ENCODE results near the gene DHX9. TPM values are rescaled to one million over a fixed set of nuclear protein-coding genes. Genes with fewer than 3 reads are reported as not detected.

The DHX9 gene
- total RNA-seq, 8 experiments from 2014 or later, result 116 to 327 (median 147) TPM

DNA sequence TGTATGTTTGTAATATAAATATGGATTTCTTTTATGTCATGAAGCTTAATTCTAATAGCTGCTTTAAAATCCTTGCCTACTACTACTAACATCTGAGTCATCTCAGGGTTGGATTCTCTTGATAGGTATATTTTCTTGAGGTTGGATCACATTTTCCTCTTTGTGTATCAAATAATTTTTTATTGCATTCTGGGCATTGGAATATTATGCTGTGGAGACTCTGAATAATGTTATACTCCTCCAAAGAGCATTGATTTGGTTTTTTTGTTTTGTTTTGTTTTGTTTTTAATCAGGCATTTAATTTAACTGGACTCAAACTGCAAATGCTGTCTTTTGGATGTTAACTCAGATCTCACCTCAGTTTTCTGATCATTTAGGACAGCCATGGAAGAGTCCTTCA is 8.0 kb downstream of the DHX9 start:
- ATAC-seq (replicated peaks in 6 of 8), result no peak
- Histone ChIP-seq H3K4me3 (no peak overlapping the region), H3K27ac (no peak overlapping the region), H3K4me1 (replicated peaks in 1 of 2) (peaks cover 0 to 12% of the 10 kb centered on the region in 2 donors)
- in situ Hi-C loops (cut with MboI; ENCODE audit: low pct_unique_long_range_greater_than_20kb in 2 of 9, low sequenced_read_pairs in 9 of 9, unreplicated experiment in 9 of 9), result no loop called here

DNA sequence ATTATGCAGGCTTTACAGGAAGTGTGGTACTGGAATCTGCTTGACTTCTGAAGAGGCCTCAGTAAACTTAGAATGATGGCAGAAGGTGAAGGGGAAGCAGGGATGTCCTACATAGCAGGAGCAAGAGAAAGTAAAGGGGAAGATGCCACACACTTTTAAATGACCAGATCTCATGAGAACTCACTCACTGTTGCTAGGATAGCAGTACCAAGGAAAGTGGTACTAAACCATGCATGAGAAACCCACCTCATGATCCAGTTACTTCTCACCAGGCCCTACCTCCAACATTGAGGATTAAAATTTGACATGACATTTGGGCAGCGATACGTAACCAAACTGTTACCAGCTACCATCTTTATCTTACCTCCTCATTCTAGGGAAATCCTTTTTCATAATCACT is 9.6 kb downstream of the DHX9 start:
- in situ Hi-C loops (cut with MboI; ENCODE audit: low pct_unique_long_range_greater_than_20kb in 2 of 9, low sequenced_read_pairs in 9 of 9, unreplicated experiment in 9 of 9), result no loop called here
- 83 to 100% (median 95%) methylated on average over 1 to 2 of the region's 2 CpGs; no CpG with 5 or more reads in 4 of the 10 experiments for WGBS, 10 experiments
- ATAC-seq (replicated peaks in 6 of 8), result no peak

DNA sequence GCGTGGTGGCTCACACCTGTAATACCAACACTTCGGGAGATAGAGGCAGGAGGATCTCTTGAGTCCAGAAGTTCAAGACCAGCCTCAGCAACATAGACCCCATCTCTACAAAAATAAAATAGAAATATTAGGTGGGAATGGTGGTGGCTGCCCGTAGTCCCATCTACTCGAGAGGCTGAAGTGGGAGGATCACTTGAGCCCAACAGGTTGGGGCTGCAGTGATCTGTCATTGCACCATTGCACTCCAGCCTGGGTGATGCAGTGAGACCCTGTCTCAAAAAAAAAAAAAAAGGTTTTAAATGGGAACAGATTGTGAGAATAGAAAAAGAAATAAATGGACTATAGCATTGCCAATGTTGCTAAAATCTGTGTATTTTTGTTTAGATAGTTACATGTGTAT is 11.2 kb downstream of the DHX9 start:
- in situ Hi-C loops (cut with MboI; ENCODE audit: low pct_unique_long_range_greater_than_20kb in 2 of 9, low sequenced_read_pairs in 9 of 9, unreplicated experiment in 9 of 9), result no loop called here
- WGBS, 10 experiments, result 80 to 100% (median 93%) methylated on average over 2 to 4 of the region's 4 CpGs; no CpG with 5 or more reads in 3 of the 10 experiments

More for the DNA sequence above, 9.6 kb downstream of the DHX9 start:
- peaks cover 0 to under 1% of the 10 kb centered on the region in 2 donors for H3K4me1 ChIP-seq (replicated peaks in 1 of 2)
- H3K27ac ChIP-seq, result no peak overlapping the region
- no peak overlapping the region for H3K4me3 ChIP-seq

DNA sequence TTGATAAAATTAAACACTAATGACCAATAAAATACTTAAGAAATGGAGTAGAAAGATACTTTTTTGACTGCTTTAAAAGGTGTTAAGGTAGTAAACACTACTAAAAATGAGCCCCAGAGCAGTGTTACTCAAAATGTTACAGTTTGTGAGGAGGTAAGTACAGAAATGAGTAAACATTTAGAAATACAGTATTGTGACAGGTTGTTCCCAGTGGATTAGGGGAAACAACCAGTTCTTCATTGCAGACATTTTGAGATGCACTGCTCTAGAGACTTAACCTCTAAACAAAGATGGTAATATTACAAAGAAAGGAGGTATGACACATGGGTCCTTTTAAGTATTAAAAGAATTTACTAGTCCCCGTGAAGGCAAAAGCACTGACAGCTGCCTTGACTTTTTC is 12.7 kb downstream of the DHX9 start:
- ATAC-seq (replicated peaks in 6 of 8), result no peak
- 57 to 100% (median 88%) methylated on average over 1 of the region's 1 CpG; no CpG with 5 or more reads in 3 of the 10 experiments for WGBS, 10 experiments
- in situ Hi-C loops (cut with MboI; ENCODE audit: low pct_unique_long_range_greater_than_20kb in 2 of 9, low sequenced_read_pairs in 9 of 9, unreplicated experiment in 9 of 9), result no loop called here
- Histone ChIP-seq H3K4me1 (replicated peaks in 1 of 2) (peaks cover 5 to 9% of the 10 kb centered on the region in 2 donors), H3K27ac (no peak overlapping the region), H3K4me3 (no peak overlapping the region)

More for the DNA sequence above, 11.2 kb downstream of the DHX9 start:
- Histone ChIP-seq H3K4me1 (replicated peaks in 1 of 2) (peaks cover 5 to 9% of the 10 kb centered on the region in 2 donors), H3K27ac (no peak overlapping the region), H3K4me3 (no peak overlapping the region)
- no peak for ATAC-seq (replicated peaks in 6 of 8)

DNA sequence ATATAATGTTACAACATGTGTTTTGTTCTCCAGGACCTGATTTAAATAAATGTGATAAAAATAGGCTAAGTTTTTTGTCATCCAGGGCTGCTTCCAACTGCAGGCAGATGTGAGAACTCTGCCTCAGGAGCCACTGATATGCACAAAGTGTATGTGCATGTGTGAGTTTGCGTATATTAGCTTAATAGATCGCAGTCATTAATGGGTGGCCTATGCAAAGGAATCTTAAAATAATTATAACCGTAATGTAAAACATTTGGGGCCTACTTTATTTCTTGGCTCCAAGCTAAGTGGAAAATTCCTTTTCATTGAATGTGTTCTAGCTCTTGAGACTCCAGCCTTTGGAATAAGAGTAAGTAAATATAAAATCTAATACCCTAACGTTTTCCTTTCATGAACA is 16.8 kb downstream of the DHX9 start:
- no peak overlapping the region for H3K27ac ChIP-seq
- peak in 3 of 8 experiments; percentile 79 to 87 (median 86) for ATAC-seq (replicated peaks in 6 of 8)
- in situ Hi-C loops (cut with MboI; ENCODE audit: low pct_unique_long_range_greater_than_20kb in 2 of 9, low sequenced_read_pairs in 9 of 9, unreplicated experiment in 9 of 9), result no loop called here

DNA sequence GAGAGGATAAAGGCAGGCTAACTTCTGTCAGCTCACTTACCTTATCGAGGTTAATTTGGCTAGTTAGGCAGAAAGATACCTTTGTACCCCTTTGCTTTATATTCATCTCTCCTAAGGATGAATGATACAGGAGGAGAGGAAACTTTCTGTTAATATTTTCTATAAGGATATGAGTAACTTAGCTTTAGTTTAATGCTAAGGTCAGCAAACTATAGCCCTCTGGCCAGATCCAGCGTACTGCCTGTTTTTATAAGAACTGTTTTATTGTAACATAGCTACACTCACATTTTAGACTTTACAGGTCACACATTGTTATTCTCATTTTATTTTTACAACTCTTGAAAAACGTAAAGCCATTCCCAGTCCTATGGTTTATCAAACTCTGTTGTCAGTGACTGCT is 18.1 kb downstream of the DHX9 start:
- ATAC-seq (replicated peaks in 6 of 8), result no peak

More for the DNA sequence above, 16.8 kb downstream of the DHX9 start:
- WGBS, 10 experiments, result 0 to 96% (median 88%) methylated on average over 3 to 4 of the region's 4 CpGs; no CpG with 5 or more reads in 1 of the 10 experiments
- no peak overlapping the region for H3K4me3 ChIP-seq
- peaks cover 5 to 9% of the 10 kb centered on the region in 2 donors for H3K4me1 ChIP-seq (replicated peaks in 1 of 2)

DNA sequence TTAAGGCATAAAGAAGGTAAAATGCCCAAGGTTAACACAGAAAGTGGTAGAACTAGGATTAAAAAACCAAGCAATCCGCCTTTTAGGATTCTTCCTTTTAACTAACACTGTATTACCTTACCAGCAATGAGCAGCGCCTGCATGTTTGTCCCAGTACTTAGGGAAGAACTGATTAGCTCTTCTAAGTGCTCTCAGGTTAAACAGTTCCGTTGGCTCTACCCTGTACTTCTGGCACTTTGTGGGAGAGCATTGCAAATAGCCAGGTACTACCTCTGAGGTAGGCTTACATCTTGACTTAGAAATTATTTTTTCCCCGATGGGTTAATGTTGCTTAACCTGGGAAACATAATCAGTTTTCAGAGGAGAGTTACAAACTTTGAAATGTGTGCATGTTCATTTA is 21.5 kb downstream of the DHX9 start:
- no peak for ATAC-seq (replicated peaks in 6 of 8)
- WGBS, 10 experiments, result 94 to 100% (median 100%) methylated on average over 1 to 4 of the region's 4 CpGs
- Histone ChIP-seq H3K27ac (no peak overlapping the region), H3K4me3 (no peak overlapping the region), H3K4me1 (replicated peaks in 1 of 2) (no peaks in the 10 kb centered on the region)
- in situ Hi-C loops (cut with MboI; ENCODE audit: low pct_unique_long_range_greater_than_20kb in 2 of 9, low sequenced_read_pairs in 9 of 9, unreplicated experiment in 9 of 9), result no loop called here

More for the DNA sequence above, 18.1 kb downstream of the DHX9 start:
- no peak overlapping the region for H3K4me3 ChIP-seq
- H3K4me1 ChIP-seq (replicated peaks in 1 of 2), result peaks cover 5 to 9% of the 10 kb centered on the region in 2 donors
- in situ Hi-C loops (cut with MboI; ENCODE audit: low pct_unique_long_range_greater_than_20kb in 2 of 9, low sequenced_read_pairs in 9 of 9, unreplicated experiment in 9 of 9), result no loop called here
- no peak overlapping the region for H3K27ac ChIP-seq
- 92 to 100% (median 98%) methylated on average over 2 to 3 of the region's 3 CpGs for WGBS, 10 experiments

DNA sequence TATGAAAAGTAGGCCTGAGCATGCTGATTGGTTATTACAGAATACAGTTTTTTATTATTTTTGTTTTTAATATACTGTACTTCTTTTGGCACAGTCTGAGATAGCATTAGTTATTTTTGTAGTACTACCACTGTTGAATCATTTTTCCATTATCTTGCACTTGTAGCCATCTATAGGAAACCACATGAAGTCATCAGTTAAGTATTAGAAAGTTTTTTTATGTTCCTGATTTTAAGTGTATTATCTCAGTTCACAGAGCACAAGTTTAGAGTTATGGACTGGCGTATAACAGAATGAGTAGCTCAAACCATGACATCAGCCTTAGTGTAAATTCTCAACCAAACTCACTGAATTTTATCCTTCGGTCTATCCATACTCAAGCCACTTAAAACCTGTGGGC is 22.8 kb downstream of the DHX9 start:
- WGBS, 10 experiments, result 72 to 100% (median 96%) methylated on average over 1 to 2 of the region's 2 CpGs
- in situ Hi-C loops (cut with MboI; ENCODE audit: low pct_unique_long_range_greater_than_20kb in 2 of 9, low sequenced_read_pairs in 9 of 9, unreplicated experiment in 9 of 9), result no loop called here
- Histone ChIP-seq H3K27ac (no peak overlapping the region), H3K4me1 (replicated peaks in 1 of 2) (no peaks in the 10 kb centered on the region), H3K4me3 (no peak overlapping the region)
- no peak for ATAC-seq (replicated peaks in 6 of 8)

DNA sequence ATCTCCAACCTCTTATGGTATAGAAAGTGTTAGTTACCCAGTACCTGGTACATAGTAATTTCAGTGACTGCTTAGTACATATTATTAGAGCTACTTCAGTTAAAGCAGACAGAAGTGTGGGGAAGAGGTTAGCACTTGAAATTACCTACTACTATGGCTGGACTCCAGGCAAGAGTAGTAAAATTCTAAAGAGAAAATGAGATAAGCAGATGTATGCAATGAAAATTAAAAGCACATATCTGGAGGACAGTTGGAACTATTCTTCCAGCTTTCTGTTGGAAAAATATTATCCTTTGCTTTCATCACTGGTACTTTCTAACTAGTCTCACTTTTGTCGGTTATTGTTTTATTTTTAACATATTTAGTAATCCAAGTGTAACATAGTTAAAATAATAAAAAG is 23.7 kb downstream of the DHX9 start:
- ATAC-seq (replicated peaks in 6 of 8), result no peak
- Histone ChIP-seq H3K27ac (no peak overlapping the region), H3K4me3 (no peak overlapping the region), H3K4me1 (replicated peaks in 1 of 2) (no peaks in the 10 kb centered on the region)
- 33 to 100% (median 93%) methylated on average over 1 of the region's 1 CpG for WGBS, 10 experiments
- in situ Hi-C loops (cut with MboI; ENCODE audit: low pct_unique_long_range_greater_than_20kb in 2 of 9, low sequenced_read_pairs in 9 of 9, unreplicated experiment in 9 of 9), result no loop called here

DNA sequence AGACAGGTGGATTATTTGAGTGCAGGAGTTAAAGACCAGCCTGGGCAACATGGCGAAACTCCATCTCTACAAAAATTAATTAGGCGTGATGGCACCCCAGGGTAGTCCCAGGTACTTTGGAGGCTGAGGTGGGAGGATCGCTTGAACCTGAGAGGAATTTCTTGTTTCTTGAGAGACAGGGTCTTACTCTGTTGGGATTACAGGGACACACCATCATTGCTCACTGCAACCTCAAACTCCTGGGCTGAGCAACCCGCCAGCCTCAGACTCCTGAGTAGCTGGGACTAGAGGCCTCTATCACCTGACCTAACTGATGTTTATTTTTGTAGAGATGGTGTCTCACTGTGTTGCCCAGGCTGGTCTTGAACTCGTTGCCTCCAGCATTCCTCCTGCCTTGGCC is 24.8 kb downstream of the DHX9 start:
- no peak overlapping the region for H3K4me3 ChIP-seq
- WGBS, 10 experiments, result 90 to 100% (median 98%) methylated on average over 1 to 4 of the region's 5 CpGs
- no peak overlapping the region for H3K27ac ChIP-seq
- H3K4me1 ChIP-seq (replicated peaks in 1 of 2), result no peaks in the 10 kb centered on the region
- no peak for ATAC-seq (replicated peaks in 6 of 8)
- in situ Hi-C loops (cut with MboI; ENCODE audit: low pct_unique_long_range_greater_than_20kb in 2 of 9, low sequenced_read_pairs in 9 of 9, unreplicated experiment in 9 of 9), result no loop called here

DNA sequence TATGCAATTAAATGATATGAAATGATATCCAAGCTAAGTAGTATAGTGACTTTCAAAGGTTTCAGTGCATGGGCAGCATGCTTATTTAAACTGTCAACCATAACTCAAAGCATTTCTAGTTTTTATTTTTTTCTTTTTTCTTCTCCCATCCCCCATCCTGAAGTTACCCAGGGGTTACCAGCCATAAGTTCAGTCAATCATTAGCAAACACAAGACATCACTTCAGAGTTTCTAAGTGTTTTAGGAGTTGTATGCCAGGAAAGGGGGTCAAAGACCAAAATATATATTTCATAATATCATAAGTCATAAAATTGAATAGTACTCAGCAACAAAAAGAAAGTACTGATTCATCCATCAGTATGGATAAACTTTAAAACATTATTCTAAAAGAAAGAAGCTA is 28.7 kb downstream of the DHX9 start:
- Histone ChIP-seq H3K4me1 (replicated peaks in 1 of 2) (no peaks in the 10 kb centered on the region), H3K4me3 (no peak overlapping the region), H3K27ac (no peak overlapping the region)
- in situ Hi-C loops (cut with MboI; ENCODE audit: low pct_unique_long_range_greater_than_20kb in 2 of 9, low sequenced_read_pairs in 9 of 9, unreplicated experiment in 9 of 9), result no loop called here
- no peak for ATAC-seq (replicated peaks in 6 of 8)

DNA sequence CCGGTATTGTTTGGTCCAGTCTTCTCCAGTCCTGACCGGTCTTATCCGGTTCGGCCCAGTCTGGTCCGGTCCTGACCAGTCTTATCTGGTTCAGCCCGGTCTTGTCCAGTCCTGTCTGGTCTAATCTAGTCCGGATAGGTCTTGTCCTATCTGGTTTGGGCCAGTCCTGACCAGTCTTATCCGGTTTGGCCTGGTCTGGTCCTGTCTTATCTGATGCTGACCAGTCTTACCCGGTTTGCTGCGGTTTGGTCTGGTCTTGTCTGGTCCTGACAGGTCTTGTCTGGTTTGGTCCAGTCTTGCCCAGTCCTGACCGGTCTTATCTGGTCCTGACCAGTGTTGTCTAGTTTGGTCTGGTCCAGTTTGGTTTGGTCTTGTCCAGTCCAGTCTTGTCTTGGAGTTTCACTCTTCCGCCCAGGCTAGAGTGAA is 30.1 kb downstream of the DHX9 start:
- WGBS, 10 experiments, result 80 to 100% (median 96%) methylated on average over 1 to 9 of the region's 12 CpGs; no CpG with 5 or more reads in 2 of the 10 experiments
- peak; percentile 21 to 82 (median 68) for ATAC-seq (replicated peaks in 6 of 8)

DNA sequence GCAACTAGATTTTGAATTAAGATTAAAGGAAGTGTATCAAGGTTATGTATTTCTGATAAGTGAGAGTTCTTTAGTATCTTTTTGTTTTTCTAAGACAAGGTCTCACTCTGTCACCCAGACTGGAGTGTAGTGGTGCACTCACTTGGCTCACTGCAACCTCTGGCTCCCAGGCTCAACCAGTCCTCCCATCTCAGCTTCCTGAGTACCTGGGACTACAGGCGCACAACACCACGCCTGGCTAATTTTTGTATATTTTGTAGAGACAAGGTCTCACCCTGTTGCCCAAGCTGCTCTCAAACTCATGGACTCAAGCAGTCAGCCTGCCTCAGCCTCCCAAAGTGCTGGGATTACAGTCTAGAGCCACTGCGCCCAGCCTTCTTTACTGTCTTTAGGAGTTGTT is 33.7 kb downstream of the DHX9 start:
- ATAC-seq (replicated peaks in 6 of 8), result no peak
- Histone ChIP-seq H3K27ac (no peak overlapping the region), H3K4me1 (replicated peaks in 1 of 2) (no peaks in the 10 kb centered on the region), H3K4me3 (no peak overlapping the region)
- in situ Hi-C loops (cut with MboI; ENCODE audit: low pct_unique_long_range_greater_than_20kb in 2 of 9, low sequenced_read_pairs in 9 of 9, unreplicated experiment in 9 of 9), result no loop called here
- 90 to 100% (median 100%) methylated on average over 1 to 3 of the region's 3 CpGs; no CpG with 5 or more reads in 3 of the 10 experiments for WGBS, 10 experiments

More for the DNA sequence above, 30.1 kb downstream of the DHX9 start:
- Histone ChIP-seq H3K4me3 (no peak overlapping the region), H3K4me1 (replicated peaks in 1 of 2) (no peaks in the 10 kb centered on the region), H3K27ac (no peak overlapping the region)
- in situ Hi-C loops (cut with MboI; ENCODE audit: low pct_unique_long_range_greater_than_20kb in 2 of 9, low sequenced_read_pairs in 9 of 9, unreplicated experiment in 9 of 9), result no loop called here

DNA sequence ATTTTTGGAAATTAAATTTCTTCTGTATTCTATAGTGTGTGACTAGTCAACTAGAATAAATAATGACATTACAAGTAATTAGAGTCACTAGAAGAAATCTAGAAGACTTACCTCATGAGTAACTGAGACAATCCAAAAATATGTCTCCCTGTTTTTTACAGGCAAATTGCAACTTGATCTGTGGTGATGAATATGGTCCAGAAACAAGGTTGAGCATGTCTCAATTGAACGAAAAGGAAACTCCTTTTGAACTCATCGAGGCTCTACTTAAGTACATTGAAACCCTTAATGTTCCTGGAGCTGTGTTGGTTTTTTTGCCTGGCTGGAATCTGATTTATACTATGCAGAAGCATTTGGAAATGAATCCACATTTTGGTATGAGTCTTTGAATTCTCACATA is 36.7 kb downstream of the DHX9 start:
- Histone ChIP-seq H3K4me1 (replicated peaks in 1 of 2) (no peaks in the 10 kb centered on the region), H3K27ac (no peak overlapping the region), H3K4me3 (no peak overlapping the region)
- in situ Hi-C loops (cut with MboI; ENCODE audit: low pct_unique_long_range_greater_than_20kb in 2 of 9, low sequenced_read_pairs in 9 of 9, unreplicated experiment in 9 of 9), result no loop called here
- WGBS, 10 experiments, result 72 to 100% (median 94%) methylated on average over 2 of the region's 2 CpGs
- no peak for ATAC-seq (replicated peaks in 6 of 8)

Measured in motor neuron (in vitro differentiated cells).